GM21717 (cell line): ENCODE measurements around the gene CARNS1.

ENCODE experiments used
- ATAC-seq: cut with Tn5 transposase; IDR thresholded peaks from one replicate; pipeline ENCODE4 v1.9.1; 2021; ENCODE audit warnings: mild to moderate bottlenecking, moderate library complexity; ENCODE audit not compliant: unreplicated experiment

Gene CARNS1

GRCh38 chr11:67408437-67409200 lies 6.9 kb upstream of the CARNS1 start:
- no peak for ATAC-seq

- ATAC-seq, result no peak
These were observed 6.2 kb upstream of the CARNS1 start for GRCh38 chr11:67409261-67409666.

GRCh38 chr11:67409781-67410368 lies 5.6 kb upstream of the CARNS1 start:
- no peak for ATAC-seq

GRCh38 chr11:67410369-67410831 lies 5.1 kb upstream of the CARNS1 start:
- no peak for ATAC-seq

GRCh38 chr11:67410984-67411784 lies 4.3 kb upstream of the CARNS1 start:
- no peak for ATAC-seq

- ATAC-seq, result no peak
These were observed 3.7 kb upstream of the CARNS1 start for GRCh38 chr11:67411785-67412152.

- no peak for ATAC-seq
These were observed 2.8 kb upstream of the CARNS1 start for GRCh38 chr11:67412495-67413179.

GRCh38 chr11:67413266-67413849 lies 2.1 kb upstream of the CARNS1 start:
- no peak for ATAC-seq

GRCh38 chr11:67416416-67417335 lies 1.2 kb downstream of the CARNS1 start:
- no peak for ATAC-seq

- no peak for ATAC-seq
These were observed 1.9 kb downstream of the CARNS1 start for GRCh38 chr11:67417425-67417824.

GRCh38 chr11:67418476-67419281 lies 3.2 kb downstream of the CARNS1 start:
- ATAC-seq, result no peak

- ATAC-seq, result no peak
These were observed 4.0 kb downstream of the CARNS1 start for GRCh38 chr11:67419325-67420049.

GRCh38 chr11:67420147-67420645 lies 4.7 kb downstream of the CARNS1 start:
- no peak for ATAC-seq

GRCh38 chr11:67420646-67421429 lies 5.4 kb downstream of the CARNS1 start:
- peak; percentile 79 for ATAC-seq

GRCh38 chr11:67421430-67422031 lies 6.1 kb downstream of the CARNS1 start:
- ATAC-seq, result no peak

GRCh38 chr11:67422891-67423290 lies 7.4 kb downstream of the CARNS1 start:
- no peak for ATAC-seq

- ATAC-seq, result no peak
These were observed 8.0 kb downstream of the CARNS1 start for GRCh38 chr11:67423466-67423865.
